Endometrium (tissue), 2 donors: ENCODE measurements around the gene FHDC1.

ENCODE experiments used
- FAIRE-seq: peaks from 2 replicates; lab custom pipeline; 2012; peaks lifted over from hg19 to GRCh38; lab: Jason Lieb, UNC
- donor health status: control.
- donor health status: control.

Gene FHDC1

GRCh38 chr4:153005899-153006381, 69.8 kb downstream of the FHDC1 start:
- FAIRE-seq: no peak

GRCh38 chr4:153008578-153009199, 72.6 kb downstream of the FHDC1 start:
- FAIRE-seq: no peak

- no peak for FAIRE-seq
Observed at GRCh38 chr4:153010146-153010545, 74.0 kb downstream of the FHDC1 start.

- no peak for FAIRE-seq
Observed at GRCh38 chr4:153013202-153013977, 77.3 kb downstream of the FHDC1 start.

GRCh38 chr4:153014460-153014859, 78.3 kb downstream of the FHDC1 start:
- FAIRE-seq: no peak

GRCh38 chr4:153016592-153016991, 80.5 kb downstream of the FHDC1 start:
- no peak for FAIRE-seq

- no peak for FAIRE-seq
Observed at GRCh38 chr4:153018031-153018430, 81.9 kb downstream of the FHDC1 start.

- no peak for FAIRE-seq
Observed at GRCh38 chr4:153018684-153019083, 82.6 kb downstream of the FHDC1 start.

GRCh38 chr4:153019906-153020305, 83.8 kb downstream of the FHDC1 start:
- no peak for FAIRE-seq

GRCh38 chr4:153020457-153020856, 84.3 kb downstream of the FHDC1 start:
- FAIRE-seq: no peak

GRCh38 chr4:153021276-153021675, 85.2 kb downstream of the FHDC1 start:
- FAIRE-seq: no peak

GRCh38 chr4:153022241-153022715, 86.2 kb downstream of the FHDC1 start:
- FAIRE-seq: no peak

- FAIRE-seq: no peak
Observed at GRCh38 chr4:153023139-153023538, 87.0 kb downstream of the FHDC1 start.

GRCh38 chr4:153023692-153024394, 87.7 kb downstream of the FHDC1 start:
- no peak for FAIRE-seq

- FAIRE-seq: no peak
Observed at GRCh38 chr4:153024466-153024865, 88.3 kb downstream of the FHDC1 start.

- no peak for FAIRE-seq
Observed at GRCh38 chr4:153025406-153025805, 89.3 kb downstream of the FHDC1 start.

- no peak for FAIRE-seq
Observed at GRCh38 chr4:153026591-153027346, 90.6 kb downstream of the FHDC1 start.

GRCh38 chr4:153027866-153028265, 91.7 kb downstream of the FHDC1 start:
- FAIRE-seq: no peak

GRCh38 chr4:153028535-153028934, 92.4 kb downstream of the FHDC1 start:
- FAIRE-seq: no peak
